Muscle of leg (tissue), 11 donors: ENCODE results near the gene VDR. TPM values are rescaled to one million over a fixed set of nuclear protein-coding genes. Genes with fewer than 3 reads are reported as not detected.
A peak's percentile ranks its signal among the peaks of the same experiment; 100 is the strongest.
"Not testable (repeated sequence)": the region's sequence is repeated elsewhere in the genome, so short reads cannot be mapped to it uniquely, and the experiment has no call there.

Experiments used
- DNase-seq: peaks from one replicate; pipeline ENCODE4 v3.0.0; 2013
- H3K27ac ChIP-seq: one replicate; pipeline ENCODE4 v1.5.1; 2013; ENCODE audit warnings: mild to moderate bottlenecking, low read length, control low read depth
- H3K27me3 ChIP-seq: one replicate; pipeline ENCODE4 v1.6.1; 2013; ENCODE audit warnings: low read length; ENCODE audit not compliant: control insufficient read depth, insufficient read depth
- H3K36me3 ChIP-seq: one replicate; pipeline ENCODE4 v1.6.1; 2013; ENCODE audit warnings: low read length; ENCODE audit not compliant: control insufficient read depth, insufficient read depth
- H3K4me1 ChIP-seq: one replicate; pipeline ENCODE4 v1.6.1; 2013; ENCODE audit warnings: low read length; ENCODE audit not compliant: control insufficient read depth, insufficient read depth
- H3K4me3 ChIP-seq: one replicate; pipeline ENCODE4 v1.5.1; 2013; ENCODE audit warnings: low read length, control low read depth
- H3K9me3 ChIP-seq: replicated peaks from 2 replicates; pipeline ENCODE4 v1.6.1; 2013; ENCODE audit warnings: low read depth, low read length; ENCODE audit not compliant: control insufficient read depth
- WGBS: methylation state at CpG from one replicate; pipeline ENCODE4 v1.1.5; 2013; ENCODE audit warnings: missing lambda C conversion rate; ENCODE audit not compliant: insufficient coverage; 5-methylcytosine and 5-hydroxymethylcytosine counted together
- polyA plus RNA-seq, 8 donors: library from polyadenylated mRNA; unstranded; fragments of 120-200 nt; gene quantifications; one replicate each; pipeline versions ENCODE4 v1.2.1 to v1.2.3, GENCODE V29; 2013; ENCODE audit warnings: inconsistent platforms in 1 of 8, low replicate concordance in 1 of 8; ENCODE audit not compliant: insufficient read length in 8 of 8, insufficient read depth in 1 of 8
- total RNA-seq: library from RNA; stranded (reverse); fragments of 120-200 nt; gene quantifications from one replicate; pipeline ENCODE4 v1.2.4, GENCODE V29; 2013

VDR gene
- total and polyA plus RNA-seq, 9 donors = 0.23 to 1.0 (median 0.45) TPM

DNA sequence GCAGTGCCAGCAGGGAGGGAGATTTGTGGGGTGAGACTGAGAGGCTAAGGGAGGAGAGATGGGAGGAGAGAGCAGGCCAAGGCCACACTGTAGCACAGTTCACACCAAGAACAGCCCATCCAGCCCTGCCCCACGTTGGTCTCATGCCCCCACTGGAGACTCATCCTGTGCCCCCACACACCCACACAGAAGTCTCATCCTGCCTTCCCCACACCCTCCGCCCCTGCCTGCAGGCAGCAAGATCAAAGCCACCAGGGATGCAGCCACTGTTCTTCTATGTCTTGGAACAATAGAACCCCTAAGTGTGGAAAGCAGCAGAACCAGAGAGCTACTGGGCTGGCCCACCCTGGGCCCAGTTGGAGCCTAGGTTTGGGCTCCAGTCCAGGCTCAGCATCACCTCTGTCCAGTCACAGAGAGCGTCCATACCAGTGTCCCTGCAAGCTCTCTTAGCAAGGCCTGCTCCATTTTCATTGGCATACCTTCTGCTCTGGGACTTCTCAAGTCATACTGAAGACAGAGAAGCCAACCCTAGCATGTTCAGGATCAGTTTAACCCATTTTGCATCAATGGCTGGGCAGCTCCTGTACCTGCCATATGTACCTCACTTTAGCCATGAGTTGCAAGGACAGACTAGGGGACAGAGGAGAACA lies 53.4 kb downstream of the VDR start:
- 68% methylated on average over 3 of the region's 3 CpGs for WGBS
- no peak overlapping the region for H3K4me3 ChIP-seq
- H3K36me3 ChIP-seq = no peaks in the 10 kb centered on the region
- peaks cover 8% of the 10 kb centered on the region for H3K4me1 ChIP-seq
- no peak overlapping the region for H3K27ac ChIP-seq
- no peaks in the 10 kb centered on the region for H3K27me3 ChIP-seq
- H3K9me3 ChIP-seq = no peaks in the 10 kb centered on the region
- DNase-seq = no peak

DNA sequence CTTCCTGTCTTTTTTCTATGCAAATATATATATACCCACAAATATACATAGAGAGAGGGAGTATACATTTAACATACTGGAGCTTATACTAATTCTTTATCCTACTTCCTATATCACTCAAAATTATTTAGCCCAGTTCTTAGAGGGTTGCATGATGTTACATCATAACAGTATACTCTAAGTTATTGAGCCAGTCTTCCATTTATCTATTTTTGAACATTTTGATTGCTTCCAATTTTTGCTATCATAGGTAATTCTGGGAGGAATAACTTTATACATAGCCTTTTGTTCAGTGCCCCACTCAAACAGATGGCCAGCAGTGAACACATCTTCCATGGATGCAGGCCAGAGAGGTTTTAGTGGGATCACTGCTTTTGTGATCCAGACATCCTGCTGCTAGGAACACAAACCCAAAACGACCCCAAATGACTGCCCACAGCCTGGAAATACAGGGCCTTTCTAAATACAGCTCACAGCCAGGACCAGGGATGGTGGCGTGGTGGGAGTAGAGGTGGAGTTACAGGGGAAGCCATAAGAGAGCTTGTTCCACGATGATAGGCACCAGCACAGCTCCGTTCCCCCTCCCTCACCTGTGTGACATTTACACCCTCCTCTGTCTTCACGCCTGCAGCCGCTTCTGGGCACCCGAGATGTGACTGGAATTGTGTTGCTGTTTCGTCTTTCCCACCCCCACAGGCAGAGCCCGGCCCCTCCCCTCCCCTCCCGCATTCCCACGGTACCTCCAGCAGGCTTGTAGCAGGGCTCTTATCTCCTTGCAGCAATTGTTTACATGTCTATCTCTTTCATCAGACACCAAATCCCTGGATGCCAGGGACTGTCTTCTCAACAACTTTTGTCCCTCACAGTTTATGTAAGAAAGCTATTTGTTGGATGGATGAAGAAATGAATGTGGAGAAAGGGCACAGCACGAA lies 54.4 kb downstream of the VDR start:
- H3K4me3 ChIP-seq = no peak overlapping the region
- no peaks in the 10 kb centered on the region for H3K9me3 ChIP-seq
- no peaks in the 10 kb centered on the region for H3K36me3 ChIP-seq
- H3K4me1 ChIP-seq = peaks cover 8% of the 10 kb centered on the region
- no peak overlapping the region for H3K27ac ChIP-seq
- no peaks in the 10 kb centered on the region for H3K27me3 ChIP-seq
- DNase-seq = no peak
- WGBS = 45% methylated on average over 7 of the region's 12 CpGs

DNA sequence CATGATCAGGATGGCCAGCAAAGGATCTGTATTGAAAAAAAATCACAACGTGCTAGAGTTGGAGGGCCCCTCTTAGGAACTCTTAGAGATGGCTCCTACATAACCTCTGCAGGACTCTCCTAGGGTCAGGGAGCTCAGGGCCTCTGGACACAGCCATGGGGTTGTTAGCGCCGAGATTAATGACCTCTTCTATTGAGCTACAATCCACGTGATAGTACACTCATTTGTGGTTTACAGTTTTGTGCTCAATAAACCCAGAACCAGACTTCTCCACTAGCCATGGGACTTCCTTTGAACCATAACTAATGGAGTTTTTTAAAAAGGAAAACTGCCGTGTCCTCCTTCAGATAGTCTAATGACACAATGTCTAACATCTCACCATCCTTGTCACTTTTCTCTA lies 55.5 kb downstream of the VDR start:
- no peak for DNase-seq
- Histone ChIP-seq H3K4me3 (no peak overlapping the region), H3K27ac (no peak overlapping the region), H3K36me3 (no peaks in the 10 kb centered on the region), H3K27me3 (no peaks in the 10 kb centered on the region), H3K4me1 (peaks cover 19% of the 10 kb centered on the region), H3K9me3 (no peaks in the 10 kb centered on the region)
- 52% methylated on average over 4 of the region's 5 CpGs for WGBS

DNA sequence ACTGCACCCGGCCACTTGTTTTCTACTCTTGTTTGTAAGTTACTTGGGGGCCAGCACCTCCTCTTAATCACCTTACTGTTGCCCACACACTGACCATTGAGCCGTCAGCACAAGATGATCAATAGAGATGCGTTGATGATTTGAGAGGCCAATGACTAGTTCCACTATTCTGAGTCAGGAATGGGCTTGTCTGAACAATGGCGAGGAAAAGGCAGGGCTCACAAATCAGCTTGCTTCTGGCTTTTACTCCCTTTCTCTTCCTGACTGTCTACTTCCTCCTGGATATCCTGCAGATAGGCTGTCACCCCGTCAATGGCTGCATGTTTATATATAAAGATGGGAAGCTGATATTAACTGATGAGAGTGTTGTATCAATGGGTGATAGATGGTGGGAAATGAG lies 55.9 kb downstream of the VDR start:
- H3K9me3 ChIP-seq = no peaks in the 10 kb centered on the region
- H3K27ac ChIP-seq = no peak overlapping the region
- 50% methylated on average over 2 of the region's 5 CpGs for WGBS
- DNase-seq = no peak
- H3K27me3 ChIP-seq = no peaks in the 10 kb centered on the region
- peaks cover 19% of the 10 kb centered on the region for H3K4me1 ChIP-seq
- H3K4me3 ChIP-seq = no peak overlapping the region
- no peaks in the 10 kb centered on the region for H3K36me3 ChIP-seq

DNA sequence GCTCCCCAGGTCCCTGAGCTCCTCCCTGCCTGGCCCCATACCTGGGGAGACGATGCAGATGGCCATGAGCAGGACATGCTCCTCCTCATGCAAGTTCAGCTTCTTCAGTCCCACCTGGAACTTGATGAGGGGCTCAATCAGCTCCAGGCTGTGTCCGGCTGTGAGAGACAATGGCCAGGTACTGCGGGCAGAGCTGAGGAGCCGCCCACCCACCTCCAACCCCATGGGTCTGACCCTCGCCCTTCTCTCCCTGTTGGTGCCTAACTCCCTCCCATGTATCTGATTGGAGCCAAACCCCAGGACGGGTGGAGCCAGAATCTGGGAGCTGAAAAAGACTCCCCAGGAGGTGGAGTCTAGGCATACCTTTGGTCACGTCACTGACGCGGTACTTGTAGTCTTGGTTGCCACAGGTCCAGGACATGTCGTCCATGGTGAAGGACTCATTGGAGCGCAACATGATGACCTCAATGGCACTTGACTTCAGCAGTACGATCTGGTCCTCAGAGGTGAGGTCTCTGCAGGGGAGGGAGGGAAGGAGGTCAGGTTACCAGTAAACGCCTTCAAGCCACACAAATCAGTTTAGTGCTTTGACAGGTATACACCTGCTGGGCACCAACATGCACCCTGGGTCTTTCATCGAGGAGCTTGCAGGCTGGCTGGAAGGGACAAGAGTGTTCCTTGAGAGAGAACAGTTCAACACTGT lies 58.3 kb downstream of the VDR start:
- Histone ChIP-seq H3K36me3 (no peaks in the 10 kb centered on the region), H3K4me3 (no peak overlapping the region), H3K9me3 (no peaks in the 10 kb centered on the region), H3K27ac (no peak overlapping the region), H3K4me1 (peaks cover 17% of the 10 kb centered on the region), H3K27me3 (no peaks in the 10 kb centered on the region)
- 72% methylated on average over 11 of the region's 14 CpGs for WGBS
- DNase-seq = no peak

DNA sequence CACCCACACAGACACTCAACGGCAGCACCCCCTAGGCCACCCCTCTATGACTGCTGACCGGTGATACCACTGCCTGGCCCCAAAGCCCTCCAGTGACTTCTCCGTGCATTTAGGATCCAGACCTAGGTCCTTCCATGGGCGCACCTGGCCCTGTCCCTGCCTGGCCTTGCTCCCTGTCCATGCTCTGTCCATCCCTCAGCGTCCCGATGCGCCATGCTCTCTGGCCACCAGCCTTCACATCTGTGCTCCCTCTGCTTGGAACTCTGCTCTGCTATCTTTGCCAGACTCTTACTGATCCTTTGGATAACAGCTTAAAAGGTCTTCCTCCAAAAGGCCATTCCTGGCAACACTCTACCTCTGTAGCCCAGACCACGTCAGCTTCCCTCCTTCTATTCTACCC lies 59.7 kb downstream of the VDR start:
- no peak for DNase-seq
- no peaks in the 10 kb centered on the region for H3K9me3 ChIP-seq
- no peaks in the 10 kb centered on the region for H3K36me3 ChIP-seq
- H3K4me3 ChIP-seq = no peak overlapping the region
- H3K27ac ChIP-seq = no peak overlapping the region
- WGBS = 64% methylated on average over 7 of the region's 8 CpGs
- H3K27me3 ChIP-seq = no peaks in the 10 kb centered on the region
- H3K4me1 ChIP-seq = peaks cover 23% of the 10 kb centered on the region

DNA sequence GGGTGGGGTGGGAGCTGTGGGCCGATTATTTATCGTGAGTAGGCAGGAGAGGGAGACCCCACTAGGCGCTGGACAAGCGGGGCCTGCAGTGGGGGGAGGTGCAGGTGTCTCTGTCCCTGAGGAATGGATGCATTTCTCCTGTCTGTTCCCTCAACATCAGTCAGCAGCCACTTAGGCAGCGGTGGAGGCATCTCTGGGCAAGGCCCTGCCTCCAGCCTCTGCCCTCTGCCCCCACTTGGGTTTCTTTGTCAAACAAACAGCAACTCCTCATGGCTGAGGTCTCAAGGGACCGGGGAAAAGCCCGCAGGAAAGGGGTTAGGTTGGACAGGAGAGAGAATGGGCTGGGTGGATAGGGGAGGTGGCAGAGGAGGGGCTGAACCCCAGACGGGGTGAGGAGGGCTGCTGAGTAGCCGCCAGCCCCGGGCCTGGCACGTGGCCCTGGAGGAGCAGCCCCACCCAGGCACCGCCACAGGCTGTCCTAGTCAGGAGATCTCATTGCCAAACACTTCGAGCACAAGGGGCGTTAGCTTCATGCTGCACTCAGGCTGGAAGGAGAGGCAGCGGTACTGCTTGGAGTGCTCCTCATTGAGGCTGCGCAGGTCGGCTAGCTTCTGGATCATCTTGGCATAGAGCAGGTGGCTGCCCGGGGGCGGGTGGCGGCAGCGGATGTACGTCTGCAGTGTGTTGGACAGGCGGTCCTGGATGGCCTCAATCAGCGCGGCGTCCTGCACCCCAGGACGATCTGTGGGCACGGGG lies 60.4 kb downstream of the VDR start:
- H3K36me3 ChIP-seq = no peaks in the 10 kb centered on the region
- 66% methylated on average over 19 of the region's 28 CpGs for WGBS
- DNase-seq = peak; percentile 52

DNA sequence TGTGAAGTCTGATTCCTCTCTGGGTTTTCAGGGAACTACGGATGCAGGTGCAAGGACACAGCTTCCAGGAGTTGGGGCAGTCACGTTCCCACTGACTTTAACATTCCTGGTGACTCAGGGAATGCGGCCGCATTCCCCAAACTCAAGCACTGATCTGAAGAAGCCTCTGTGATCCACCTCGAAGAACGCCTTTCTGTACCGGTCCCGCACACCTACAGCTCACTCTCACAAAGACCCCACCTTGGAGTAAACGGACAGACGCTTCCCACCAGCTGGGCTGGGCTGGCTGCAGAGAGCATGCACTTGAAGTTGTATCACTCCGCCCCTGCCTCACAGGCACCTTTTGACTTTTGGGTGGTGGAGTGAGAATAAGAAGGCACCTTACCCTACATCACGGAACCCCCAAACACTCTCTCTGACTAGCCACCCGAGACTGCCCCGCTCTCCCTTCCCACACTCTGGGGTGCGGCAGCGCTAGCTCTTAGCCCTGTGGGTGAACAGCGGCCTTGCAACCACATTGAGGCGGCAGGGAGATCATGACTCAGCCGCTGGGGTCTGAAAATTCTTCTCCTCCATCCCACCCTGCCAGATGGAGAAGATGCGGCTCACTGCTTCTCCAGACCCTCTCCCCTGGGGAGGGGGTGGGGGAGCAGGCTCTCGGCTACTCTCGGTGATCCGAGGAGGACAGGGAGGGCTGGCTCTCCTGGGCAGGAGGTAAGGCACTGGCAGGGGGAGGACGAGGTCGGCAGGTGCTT lies 61.4 kb downstream of the VDR start:
- H3K9me3 ChIP-seq = no peaks in the 10 kb centered on the region
- H3K27me3 ChIP-seq = no peaks in the 10 kb centered on the region
- WGBS = 66% methylated on average over 13 of the region's 25 CpGs
- no peak overlapping the region for H3K4me3 ChIP-seq
- H3K36me3 ChIP-seq = no peaks in the 10 kb centered on the region
- H3K4me1 ChIP-seq = peaks cover 37% of the 10 kb centered on the region
- DNase-seq = no peak
- H3K27ac ChIP-seq = no peak overlapping the region

More for the DNA sequence above, 60.4 kb downstream of the VDR start:
- no peak overlapping the region for H3K4me3 ChIP-seq
- H3K4me1 ChIP-seq = peaks cover 28% of the 10 kb centered on the region
- H3K9me3 ChIP-seq = no peaks in the 10 kb centered on the region
- H3K27ac ChIP-seq = no peak overlapping the region
- no peaks in the 10 kb centered on the region for H3K27me3 ChIP-seq

DNA sequence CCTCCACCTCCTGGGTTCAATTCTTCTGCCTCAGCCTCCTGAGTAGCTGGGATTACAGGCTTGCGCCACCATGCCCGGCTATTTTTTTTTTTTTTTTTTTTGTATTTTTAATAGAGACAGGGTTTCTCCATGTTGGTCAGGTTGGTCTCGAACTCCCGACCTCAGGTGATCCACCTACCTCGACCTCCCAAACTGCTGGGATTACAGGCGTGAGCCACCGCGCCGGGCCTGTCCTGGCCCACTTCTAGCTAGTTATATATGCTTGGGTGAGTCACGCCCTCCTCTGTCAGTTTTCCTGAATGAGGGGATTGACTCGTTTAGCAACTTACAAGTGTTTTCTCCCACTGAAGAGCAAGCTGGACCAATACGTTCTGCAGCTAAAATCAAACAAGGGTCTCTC lies 62.3 kb downstream of the VDR start:
- 87% methylated on average over 5 of the region's 12 CpGs for WGBS
- not testable (repeated sequence) for H3K27ac ChIP-seq, DNase-seq, H3K4me3 ChIP-seq, H3K36me3 ChIP-seq, H3K27me3 ChIP-seq, H3K9me3 ChIP-seq
- H3K4me1 ChIP-seq = peaks cover 45% of the 10 kb centered on the region
